Keratinocyte (primary cell): ENCODE data around the gene SLX4IP.

ENCODE experiments used
- CTCF ChIP-seq, 3 experiments: IDR thresholded peaks in 1 of 3; conservative IDR thresholded peaks in 1 of 3; optimal IDR thresholded peaks in 1 of 3; 2 replicates in 2 of 3; 3 replicates in 1 of 3; pipeline versions ENCODE3 to v1.5.1; 2011; ENCODE audit warnings: low read length in 3 of 3, mild to moderate bottlenecking in 3 of 3, moderate library complexity in 2 of 3, control low read depth in 1 of 3, inconsistent platforms in 1 of 3; ENCODE audit not compliant: insufficient read depth in 2 of 3; ENCODE audit errors: extremely low read depth in 1 of 3
- EZH2 ChIP-seq: IDR thresholded peaks from one replicate; pipeline ENCODE4 v1.6.1; 2012; ENCODE audit warnings: inconsistent platforms, mild to moderate bottlenecking, low read length, moderate library complexity

DNA sequence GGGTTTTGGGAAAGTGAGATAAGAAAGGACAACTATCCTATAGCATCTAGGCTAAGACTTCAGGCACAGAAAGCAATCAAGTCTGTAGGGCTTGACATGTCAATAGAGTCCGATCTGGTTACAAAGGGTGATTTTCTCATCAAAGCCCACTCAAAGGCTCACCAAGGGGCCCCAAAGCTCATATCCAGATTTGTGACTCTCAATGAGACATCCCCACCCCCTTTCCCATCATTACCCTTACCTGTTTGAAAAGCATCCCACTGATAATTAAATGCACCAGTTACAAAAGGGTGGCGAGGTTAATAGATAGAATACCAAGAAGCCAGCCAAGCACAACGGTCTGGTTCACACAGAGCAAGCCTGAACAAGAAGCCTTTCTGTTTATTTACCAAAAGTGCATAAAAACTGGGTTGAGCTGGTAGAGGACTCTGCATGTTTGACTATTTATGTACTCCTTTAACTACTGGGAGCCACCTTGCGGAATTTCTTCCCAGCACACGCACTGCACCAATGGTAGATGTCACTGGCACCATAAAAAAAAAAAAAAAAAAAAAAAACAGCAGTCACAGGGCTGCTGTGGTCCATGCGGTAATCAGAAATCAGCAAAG, 232.6 kb downstream of the SLX4IP start:
- peak in 2 of 3 experiments; percentile 17 to 31 for TF ChIP-seq CTCF (optimal IDR thresholded peaks at IDR 0.05 in 1 of 3, IDR thresholded peaks at IDR 0.05 in 1 of 3, conservative IDR thresholded peaks at IDR 0.05 in 1 of 3; ENCODE audit: extremely low read depth in 1 of 3, insufficient read depth in 2 of 3, low read length in 3 of 3)
- TF ChIP-seq EZH2 = no peak
